K562 (cell line): ENCODE measurements around the gene MATK. TPM values are rescaled to one million over a fixed set of nuclear protein-coding genes. Genes with fewer than 3 reads are reported as not detected.
A peak's percentile ranks its signal among the peaks of the same experiment; 100 is the strongest.

Experiments used
- CBFA2T2 ChIP-seq: fragments of 450-650 bp; conservative IDR thresholded peaks from 2 replicates; pipeline ENCODE4 v1.6.1; 2017; ENCODE audit warnings: mild to moderate bottlenecking
- HMGN3 ChIP-seq: IDR thresholded peaks from 2 replicates; pipeline ENCODE4 v1.6.1; 2011; ENCODE audit warnings: borderline replicate concordance, low read depth, mild to moderate bottlenecking, mixed read lengths, low read length; ENCODE audit not compliant: insufficient read length; ENCODE audit errors: extremely low read depth
- PTBP1 ChIP-seq: fragments of 200-400 bp; formaldehyde crosslinking; IDR thresholded peaks from 2 replicates; pipeline ENCODE4 v1.6.1; 2017; ENCODE audit warnings: low read depth, low read length
- RBM22 ChIP-seq: fragments of 200-400 bp; formaldehyde crosslinking; IDR thresholded peaks from 2 replicates; pipeline ENCODE4 v1.6.1; 2018; ENCODE audit warnings: low read length, low read depth; ENCODE audit not compliant: poor library complexity, severe bottlenecking
- TGIF2 ChIP-seq: sonication (generic); formaldehyde crosslinking; IDR thresholded peaks from 2 replicates; pipeline ENCODE4 v1.8.1; 2022; ENCODE audit warnings: mild to moderate bottlenecking, missing genetic modification reagents, moderate library complexity
- ZBED1 ChIP-seq: IDR thresholded peaks from 2 replicates; pipeline ENCODE4 v1.6.1; 2014
- ZFP36 ChIP-seq: fragments of 150-350 bp; IDR thresholded peaks from 2 replicates; pipeline ENCODE4 v1.6.1; 2018; ENCODE audit warnings: low read length, low read depth; ENCODE audit not compliant: partially characterized antibody
- ZNF436 ChIP-seq: fragments of 250-450, 450-650 bp; sonication (Bioruptor Pico); formaldehyde crosslinking; IDR thresholded peaks from 2 replicates; pipeline ENCODE4 v1.7.0; 2020; ENCODE audit warnings: mild to moderate bottlenecking
- ZSCAN32 ChIP-seq: fragments of 450-650 bp; formaldehyde crosslinking; IDR thresholded peaks from 2 replicates; pipeline ENCODE4 v1.4.0; 2020; ENCODE audit warnings: mild to moderate bottlenecking, moderate library complexity
- polyA plus RNA-seq, 8 experiments: library from polyadenylated mRNA; depleted of rRNA in 4 of 8; stranded (reverse) in 5 of 8; unstranded in 3 of 8; fragments of >200 nt; fragmentation: Nextera tagmentation in 2 of 8; fragmentation: Illumina TruSeq in 1 of 8; extraction: Ambion mirVana in 2 of 8; extraction: Trizol in 1 of 8; gene quantifications; 2 replicates each; pipeline versions ENCODE4 v1.2.1 to v1.2.3, GENCODE V29; 2011 to 2014; ENCODE audit warnings: inconsistent platforms in 1 of 8, missing spikeins in 1 of 8
- total RNA-seq, 7 experiments: library from RNA; depleted of rRNA in 6 of 7; stranded (reverse); fragments of >200 nt in 6 of 7; fragmentation: Illumina TruSeq in 2 of 7; extraction: Trizol in 2 of 7; gene quantifications; 2 replicates each; pipeline versions ENCODE4 v1.2.1 to v1.2.3, GENCODE V29; 2011 to 2021; ENCODE audit warnings: low replicate concordance in 1 of 7
- TF ChIP-seq, protein P1 (sequence below): fragments of 450-650 bp; conservative IDR thresholded peaks from 2 replicates; pipeline ENCODE4 v1.6.1; 2016; ENCODE audit warnings: missing genetic modification characterization, low read depth, mild to moderate bottlenecking, control low read depth, missing compliant biosample characterization
- TF ChIP-seq, protein P2 (sequence below): sonication (generic); formaldehyde crosslinking; IDR thresholded peaks from 2 replicates; pipeline ENCODE4 v1.9.0; 2022; ENCODE audit warnings: mild to moderate bottlenecking, missing genetic modification reagents
- TF ChIP-seq, protein P3 (sequence below): fragments of 450-650 bp; IDR thresholded peaks from 2 replicates; pipeline ENCODE4 v1.6.1; 2016; ENCODE audit warnings: mild to moderate bottlenecking
- TF ChIP-seq, protein P4 (sequence below): sonication (generic); formaldehyde crosslinking; IDR thresholded peaks from 2 replicates; pipeline ENCODE4 v1.8.1; 2023; ENCODE audit warnings: mild to moderate bottlenecking, missing genetic modification reagents
- TF ChIP-seq, protein P5 (sequence below): conservative IDR thresholded peaks from 2 replicates; pipeline ENCODE4 v1.6.1; 2011; ENCODE audit warnings: low read depth, mild to moderate bottlenecking, low read length; ENCODE audit not compliant: control insufficient read depth

Gene MATK
- total and polyA plus RNA-seq, 9 of the 15 experiments (the other 6 are each of a cell fraction or from before 2014, with no cell fraction given), result 0.08 to 41.5 (median 21.4) TPM

DNA sequence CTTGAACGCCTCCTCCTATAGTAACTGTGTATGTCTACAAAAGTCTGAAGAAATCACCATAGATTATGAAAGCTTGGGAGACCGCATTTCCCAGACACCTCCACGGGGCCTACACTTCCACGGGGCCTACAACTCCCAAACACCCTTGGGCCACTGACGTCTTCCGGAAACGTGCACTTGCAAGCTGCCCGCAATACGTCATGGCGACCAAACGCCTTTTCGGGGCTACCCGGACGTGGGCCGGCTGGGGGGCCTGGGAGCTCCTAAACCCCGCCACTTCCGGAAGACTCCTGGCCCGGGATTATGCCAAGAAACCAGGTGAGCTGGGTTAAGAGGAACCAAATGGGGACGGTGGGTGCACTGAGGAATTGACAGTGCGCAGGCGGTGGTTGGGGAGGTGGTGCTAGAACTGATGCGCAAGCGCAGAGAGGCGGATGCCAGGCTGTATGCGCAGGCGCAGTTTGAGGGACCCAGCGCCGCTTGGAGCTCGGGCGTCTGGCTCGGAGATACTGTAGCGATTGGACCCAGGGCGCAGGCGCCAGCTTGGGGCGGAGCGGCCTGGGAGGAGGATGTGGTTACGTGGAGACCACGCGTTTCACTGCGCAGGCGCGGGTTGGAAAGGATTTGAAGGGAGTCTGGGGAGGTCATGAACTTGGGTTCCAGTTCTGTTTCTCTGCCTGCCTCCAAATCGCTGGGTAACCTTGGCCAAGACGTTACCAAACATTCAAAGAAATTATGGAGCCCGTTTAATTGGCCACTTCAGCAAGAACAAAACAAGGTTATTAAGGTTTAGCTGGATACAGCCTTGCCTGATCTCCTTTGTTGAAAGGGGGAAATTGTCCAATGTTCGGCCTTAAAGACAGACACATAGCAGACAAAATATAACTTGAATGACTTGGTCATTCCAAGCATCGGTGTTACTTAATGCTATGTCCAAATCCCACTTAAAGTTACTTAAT lies 23.4 kb downstream of the MATK start, which contains the start of gene MRPL54 (continued):
- TF ChIP-seq, protein P1, sequence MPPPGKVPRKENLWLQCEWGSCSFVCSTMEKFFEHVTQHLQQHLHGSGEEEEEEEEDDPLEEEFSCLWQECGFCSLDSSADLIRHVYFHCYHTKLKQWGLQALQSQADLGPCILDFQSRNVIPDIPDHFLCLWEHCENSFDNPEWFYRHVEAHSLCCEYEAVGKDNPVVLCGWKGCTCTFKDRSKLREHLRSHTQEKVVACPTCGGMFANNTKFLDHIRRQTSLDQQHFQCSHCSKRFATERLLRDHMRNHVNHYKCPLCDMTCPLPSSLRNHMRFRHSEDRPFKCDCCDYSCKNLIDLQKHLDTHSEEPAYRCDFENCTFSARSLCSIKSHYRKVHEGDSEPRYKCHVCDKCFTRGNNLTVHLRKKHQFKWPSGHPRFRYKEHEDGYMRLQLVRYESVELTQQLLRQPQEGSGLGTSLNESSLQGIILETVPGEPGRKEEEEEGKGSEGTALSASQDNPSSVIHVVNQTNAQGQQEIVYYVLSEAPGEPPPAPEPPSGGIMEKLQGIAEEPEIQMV (tag), result no peak
- no peak for TF ChIP-seq TGIF2 (CRISPR knock-in tag)
- no peak for TF ChIP-seq PTBP1
- peak; percentile 27 for TF ChIP-seq ZFP36
- TF ChIP-seq, protein P2, sequence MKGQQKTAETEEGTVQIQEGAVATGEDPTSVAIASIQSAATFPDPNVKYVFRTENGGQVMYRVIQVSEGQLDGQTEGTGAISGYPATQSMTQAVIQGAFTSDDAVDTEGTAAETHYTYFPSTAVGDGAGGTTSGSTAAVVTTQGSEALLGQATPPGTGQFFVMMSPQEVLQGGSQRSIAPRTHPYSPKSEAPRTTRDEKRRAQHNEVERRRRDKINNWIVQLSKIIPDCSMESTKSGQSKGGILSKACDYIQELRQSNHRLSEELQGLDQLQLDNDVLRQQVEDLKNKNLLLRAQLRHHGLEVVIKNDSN (CRISPR knock-in tag), result peak; percentile 59
- no peak for TF ChIP-seq CBFA2T2
- peak; percentile 50 for TF ChIP-seq RBM22
- TF ChIP-seq, protein P3, sequence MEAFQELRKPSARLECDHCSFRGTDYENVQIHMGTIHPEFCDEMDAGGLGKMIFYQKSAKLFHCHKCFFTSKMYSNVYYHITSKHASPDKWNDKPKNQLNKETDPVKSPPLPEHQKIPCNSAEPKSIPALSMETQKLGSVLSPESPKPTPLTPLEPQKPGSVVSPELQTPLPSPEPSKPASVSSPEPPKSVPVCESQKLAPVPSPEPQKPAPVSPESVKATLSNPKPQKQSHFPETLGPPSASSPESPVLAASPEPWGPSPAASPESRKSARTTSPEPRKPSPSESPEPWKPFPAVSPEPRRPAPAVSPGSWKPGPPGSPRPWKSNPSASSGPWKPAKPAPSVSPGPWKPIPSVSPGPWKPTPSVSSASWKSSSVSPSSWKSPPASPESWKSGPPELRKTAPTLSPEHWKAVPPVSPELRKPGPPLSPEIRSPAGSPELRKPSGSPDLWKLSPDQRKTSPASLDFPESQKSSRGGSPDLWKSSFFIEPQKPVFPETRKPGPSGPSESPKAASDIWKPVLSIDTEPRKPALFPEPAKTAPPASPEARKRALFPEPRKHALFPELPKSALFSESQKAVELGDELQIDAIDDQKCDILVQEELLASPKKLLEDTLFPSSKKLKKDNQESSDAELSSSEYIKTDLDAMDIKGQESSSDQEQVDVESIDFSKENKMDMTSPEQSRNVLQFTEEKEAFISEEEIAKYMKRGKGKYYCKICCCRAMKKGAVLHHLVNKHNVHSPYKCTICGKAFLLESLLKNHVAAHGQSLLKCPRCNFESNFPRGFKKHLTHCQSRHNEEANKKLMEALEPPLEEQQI, result no peak
- TF ChIP-seq, protein P4, sequence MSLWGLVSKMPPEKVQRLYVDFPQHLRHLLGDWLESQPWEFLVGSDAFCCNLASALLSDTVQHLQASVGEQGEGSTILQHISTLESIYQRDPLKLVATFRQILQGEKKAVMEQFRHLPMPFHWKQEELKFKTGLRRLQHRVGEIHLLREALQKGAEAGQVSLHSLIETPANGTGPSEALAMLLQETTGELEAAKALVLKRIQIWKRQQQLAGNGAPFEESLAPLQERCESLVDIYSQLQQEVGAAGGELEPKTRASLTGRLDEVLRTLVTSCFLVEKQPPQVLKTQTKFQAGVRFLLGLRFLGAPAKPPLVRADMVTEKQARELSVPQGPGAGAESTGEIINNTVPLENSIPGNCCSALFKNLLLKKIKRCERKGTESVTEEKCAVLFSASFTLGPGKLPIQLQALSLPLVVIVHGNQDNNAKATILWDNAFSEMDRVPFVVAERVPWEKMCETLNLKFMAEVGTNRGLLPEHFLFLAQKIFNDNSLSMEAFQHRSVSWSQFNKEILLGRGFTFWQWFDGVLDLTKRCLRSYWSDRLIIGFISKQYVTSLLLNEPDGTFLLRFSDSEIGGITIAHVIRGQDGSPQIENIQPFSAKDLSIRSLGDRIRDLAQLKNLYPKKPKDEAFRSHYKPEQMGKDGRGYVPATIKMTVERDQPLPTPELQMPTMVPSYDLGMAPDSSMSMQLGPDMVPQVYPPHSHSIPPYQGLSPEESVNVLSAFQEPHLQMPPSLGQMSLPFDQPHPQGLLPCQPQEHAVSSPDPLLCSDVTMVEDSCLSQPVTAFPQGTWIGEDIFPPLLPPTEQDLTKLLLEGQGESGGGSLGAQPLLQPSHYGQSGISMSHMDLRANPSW (CRISPR knock-in tag), result peak; percentile 63; the same call in 1 of the 2 replicates
- TF ChIP-seq ZSCAN32 (CRISPR knock-in tag), result 0 out of 2 replicates have a peak, but pooled peaks have one; percentile 10
- peak; percentile 60 for TF ChIP-seq HMGN3
- peak; percentile 9; the same call in 1 of the 2 replicates for TF ChIP-seq ZNF436 (CRISPR knock-in tag)
- TF ChIP-seq, protein P5, sequence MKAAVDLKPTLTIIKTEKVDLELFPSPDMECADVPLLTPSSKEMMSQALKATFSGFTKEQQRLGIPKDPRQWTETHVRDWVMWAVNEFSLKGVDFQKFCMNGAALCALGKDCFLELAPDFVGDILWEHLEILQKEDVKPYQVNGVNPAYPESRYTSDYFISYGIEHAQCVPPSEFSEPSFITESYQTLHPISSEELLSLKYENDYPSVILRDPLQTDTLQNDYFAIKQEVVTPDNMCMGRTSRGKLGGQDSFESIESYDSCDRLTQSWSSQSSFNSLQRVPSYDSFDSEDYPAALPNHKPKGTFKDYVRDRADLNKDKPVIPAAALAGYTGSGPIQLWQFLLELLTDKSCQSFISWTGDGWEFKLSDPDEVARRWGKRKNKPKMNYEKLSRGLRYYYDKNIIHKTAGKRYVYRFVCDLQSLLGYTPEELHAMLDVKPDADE, result peak; percentile 84
- no peak for TF ChIP-seq ZBED1
